HG02870 (cell line): Measurements from ENCODE around the gene PPM1H.

ENCODE experiments used
- ATAC-seq: cut with Tn5 transposase; IDR thresholded peaks from one replicate; pipeline ENCODE4 v1.9.1; 2021; ENCODE audit warnings: mild to moderate bottlenecking, moderate library complexity; ENCODE audit not compliant: unreplicated experiment

The PPM1H gene

DNA sequence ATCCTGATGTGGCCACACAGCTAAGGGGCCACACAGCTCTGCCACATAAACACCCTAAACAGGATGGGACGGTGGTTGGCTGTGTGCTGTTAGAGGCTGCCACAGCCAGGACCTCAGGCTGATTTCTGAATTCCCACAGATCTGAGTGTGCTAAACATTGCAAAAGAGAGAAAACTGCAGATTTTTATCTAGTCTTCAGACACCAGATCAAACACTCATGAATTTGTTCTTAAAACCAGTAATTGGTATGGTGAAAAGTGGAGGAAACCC, 277.7 kb downstream of the PPM1H start:
- no peak for ATAC-seq

DNA sequence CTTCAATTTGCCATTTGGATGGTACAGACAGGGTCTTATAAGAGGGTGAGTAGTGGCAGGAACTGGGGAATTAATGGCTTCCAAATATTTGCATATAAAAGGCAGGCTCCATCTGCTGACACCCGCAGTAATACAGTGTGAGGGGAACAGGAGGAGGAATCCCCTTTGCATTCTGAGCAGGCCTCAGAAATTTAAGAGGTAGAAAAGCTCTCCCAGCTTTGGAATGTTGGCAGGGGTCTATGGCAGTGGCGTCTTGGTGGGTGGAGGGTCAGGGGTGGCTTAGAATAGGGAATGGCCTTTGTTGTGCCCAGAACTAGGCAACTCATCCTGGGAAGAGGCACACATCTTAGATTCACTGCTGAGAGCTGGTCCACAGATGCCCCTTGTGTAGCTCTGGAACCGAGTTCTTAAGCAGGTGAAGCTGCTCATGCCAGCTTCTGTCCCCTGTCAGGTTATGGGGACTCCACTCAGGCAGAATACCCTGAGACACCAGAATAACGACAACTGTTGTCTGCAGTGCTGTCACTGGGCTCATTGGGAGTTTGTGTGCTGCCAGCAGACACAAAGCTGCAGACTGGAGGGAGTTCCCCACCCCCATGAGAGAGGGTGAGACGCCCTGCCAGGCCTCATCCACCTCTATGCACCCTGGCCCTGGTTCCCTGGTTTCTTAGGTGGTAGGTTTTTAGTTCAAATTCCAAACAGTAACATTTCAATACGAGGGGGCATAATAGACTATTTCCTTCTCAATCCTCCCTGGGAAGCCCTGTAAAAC, 278.2 kb downstream of the PPM1H start:
- no peak for ATAC-seq

DNA sequence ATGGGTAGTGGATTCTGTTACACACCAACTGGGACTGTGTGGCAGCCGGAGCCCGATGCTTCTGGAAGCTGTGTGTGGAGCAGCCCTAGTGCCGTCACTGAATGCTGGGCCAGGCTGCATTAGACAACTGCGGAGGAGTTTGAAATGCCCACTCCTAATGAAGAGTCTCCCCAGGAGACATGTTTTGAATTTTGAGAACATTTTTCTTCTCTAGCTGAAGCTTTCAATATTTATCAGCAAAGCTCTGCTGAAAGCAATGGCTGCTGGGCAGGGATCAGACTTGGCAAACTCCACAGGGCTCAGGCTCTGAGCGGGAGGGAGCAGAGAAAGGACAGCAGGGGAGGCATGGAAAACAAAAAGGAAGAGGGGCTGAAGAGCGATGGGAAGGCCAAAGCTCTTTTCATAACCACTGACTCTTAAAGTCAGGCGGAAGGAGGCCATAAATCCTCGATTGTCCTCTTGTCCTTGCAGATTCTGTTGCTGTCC, 279.2 kb downstream of the PPM1H start:
- ATAC-seq, result no peak

DNA sequence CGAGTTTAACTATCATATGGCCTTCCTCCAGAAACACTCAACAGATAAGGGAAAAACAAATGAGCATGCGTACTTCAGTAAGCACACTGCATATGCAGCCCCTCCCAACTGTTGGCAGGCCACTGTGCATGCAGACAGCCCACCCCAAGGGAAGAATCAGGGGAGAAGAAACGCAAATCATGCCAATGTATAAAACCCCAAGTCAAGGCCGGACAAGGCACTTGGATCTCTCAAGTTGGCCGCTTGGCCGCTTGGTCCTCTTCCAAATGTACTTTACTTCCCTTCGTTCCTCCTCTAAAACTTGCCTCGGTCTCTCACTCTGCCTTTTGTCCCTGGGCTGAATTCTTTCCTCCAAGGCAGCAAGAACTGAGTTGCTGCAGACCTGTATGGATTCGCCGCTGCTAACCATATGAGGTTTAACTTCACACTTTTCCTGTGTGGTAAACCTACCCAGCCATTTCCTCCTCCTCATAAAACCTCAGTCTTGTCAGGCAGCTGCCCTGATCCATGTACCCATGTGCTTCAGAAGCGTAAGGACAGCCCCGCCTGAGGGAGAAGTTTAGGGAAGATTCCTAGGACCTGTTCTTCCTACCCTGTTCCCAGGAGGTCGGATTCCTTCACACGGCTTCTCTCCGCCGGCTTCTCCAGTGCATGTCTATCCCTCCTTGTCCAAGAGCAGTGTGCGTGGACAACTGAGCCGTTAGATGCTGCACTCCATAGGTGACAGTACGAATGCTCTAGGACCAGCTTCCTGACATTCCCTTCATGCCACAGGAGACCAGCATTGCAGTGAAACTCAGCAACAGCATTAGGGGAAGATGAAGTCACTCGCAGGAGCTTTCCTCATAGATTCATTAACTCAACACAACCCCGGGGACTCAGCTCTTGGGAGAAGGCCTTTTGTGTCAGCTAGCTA, 280.4 kb downstream of the PPM1H start:
- ATAC-seq, result no peak

DNA sequence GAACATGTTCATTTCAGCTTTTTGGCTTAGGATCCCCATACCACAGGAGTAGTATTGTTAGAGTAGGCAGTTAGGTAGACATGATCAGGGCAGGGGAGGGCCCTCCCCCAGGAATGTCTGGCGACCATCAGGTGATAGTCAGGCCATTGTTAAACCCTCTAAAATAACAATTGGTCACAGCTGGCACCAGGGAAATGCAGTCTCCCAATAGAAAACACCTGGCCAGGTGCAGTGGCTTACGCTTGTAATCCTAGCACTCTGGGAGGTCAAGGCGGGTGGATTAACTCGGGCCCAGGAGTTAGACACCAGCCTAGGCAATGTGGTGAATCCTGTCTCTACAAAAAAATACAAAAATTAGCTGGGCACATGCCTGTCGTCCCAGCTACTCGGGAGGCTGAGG, 281.2 kb downstream of the PPM1H start:
- ATAC-seq, result no peak

DNA sequence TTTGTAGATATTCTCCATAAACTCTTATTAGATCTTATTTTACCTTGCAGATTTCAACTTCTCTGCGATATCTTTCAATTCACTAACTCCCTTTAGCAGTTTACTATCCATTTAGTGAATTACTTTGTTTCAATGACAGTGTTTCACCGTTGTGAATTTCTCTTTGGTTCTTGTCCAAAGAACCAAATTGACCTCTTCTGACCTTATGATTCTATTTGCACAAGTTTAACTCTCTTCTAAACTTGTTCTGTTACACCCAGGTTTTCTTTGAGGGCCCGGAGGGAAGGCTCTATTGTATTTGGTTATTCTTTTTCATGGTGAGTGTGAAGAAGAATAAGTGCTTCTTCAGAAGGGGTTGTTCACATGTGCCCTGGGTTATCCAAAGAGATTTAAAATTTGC, 281.6 kb downstream of the PPM1H start:
- no peak for ATAC-seq

DNA sequence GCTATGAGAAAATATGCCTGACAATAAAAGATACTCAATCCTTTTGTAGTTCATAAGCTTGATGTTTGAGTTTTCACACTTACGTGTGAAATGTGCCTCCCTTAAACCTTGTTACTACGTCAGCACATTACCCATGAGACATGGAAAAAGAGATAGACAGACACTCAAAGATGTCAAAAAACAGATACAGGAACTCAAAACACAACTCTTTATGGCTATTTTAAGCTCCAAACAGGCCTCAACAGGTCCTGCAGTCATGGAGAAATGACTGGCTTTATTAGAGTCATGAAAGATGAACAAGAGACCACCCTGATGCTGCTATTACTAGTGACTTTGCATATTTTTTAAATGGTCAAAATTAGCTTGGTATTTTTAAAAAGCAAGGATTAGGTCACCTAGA, 283.8 kb downstream of the PPM1H start:
- ATAC-seq, result no peak

DNA sequence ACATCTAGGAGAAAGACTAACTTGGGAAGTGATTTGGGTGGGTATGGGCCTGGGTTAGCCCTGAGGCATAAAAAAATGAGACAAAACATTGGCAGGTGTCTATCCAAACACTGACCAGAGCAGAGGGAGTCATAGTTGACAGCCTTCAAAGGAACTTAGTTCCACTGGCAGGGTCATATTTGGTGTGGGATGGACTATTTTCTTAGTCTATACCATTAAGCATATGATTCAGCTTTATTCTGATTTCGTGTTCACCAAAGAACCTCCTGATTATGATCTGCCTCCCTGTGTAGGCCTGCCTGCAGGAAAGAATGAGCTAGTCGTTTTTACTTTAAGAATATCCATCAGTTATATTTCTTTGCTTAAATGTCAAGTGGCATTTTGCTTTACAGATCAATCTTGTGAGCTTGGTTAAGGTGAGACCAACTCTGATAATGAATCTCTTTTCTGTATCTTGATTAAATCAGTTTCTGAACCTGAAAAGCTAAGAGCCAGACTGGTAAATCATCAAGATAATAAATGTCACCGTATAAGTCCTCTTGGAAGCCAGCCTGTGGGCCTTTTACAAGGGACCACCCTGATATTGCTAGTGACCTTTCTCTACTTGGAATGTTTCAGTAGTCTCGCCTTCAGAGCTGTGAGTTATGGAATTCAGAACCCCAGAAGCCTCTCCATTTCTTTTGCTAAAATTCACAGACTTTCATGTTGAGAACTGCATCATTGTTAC, 285.4 kb downstream of the PPM1H start:
- no peak for ATAC-seq

DNA sequence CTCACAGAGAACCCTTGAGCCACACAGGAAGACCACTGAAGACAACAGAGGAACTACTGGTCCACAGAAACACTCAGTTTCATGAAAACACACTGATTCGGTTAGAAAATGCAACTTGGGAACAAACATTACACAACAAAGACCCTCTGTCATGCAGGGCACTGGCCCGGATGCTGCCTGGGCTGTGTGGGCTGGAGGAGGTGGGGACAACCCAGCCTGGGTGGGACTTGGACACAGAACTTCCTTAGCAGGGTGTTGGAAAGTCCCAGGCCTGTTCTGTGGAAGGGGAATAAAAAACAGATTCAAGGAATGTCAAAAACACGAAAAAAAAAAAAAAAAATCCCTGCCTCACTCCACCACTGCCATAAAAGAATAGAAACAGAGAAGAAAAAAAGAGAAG, 287.4 kb downstream of the PPM1H start:
- ATAC-seq, result no peak

DNA sequence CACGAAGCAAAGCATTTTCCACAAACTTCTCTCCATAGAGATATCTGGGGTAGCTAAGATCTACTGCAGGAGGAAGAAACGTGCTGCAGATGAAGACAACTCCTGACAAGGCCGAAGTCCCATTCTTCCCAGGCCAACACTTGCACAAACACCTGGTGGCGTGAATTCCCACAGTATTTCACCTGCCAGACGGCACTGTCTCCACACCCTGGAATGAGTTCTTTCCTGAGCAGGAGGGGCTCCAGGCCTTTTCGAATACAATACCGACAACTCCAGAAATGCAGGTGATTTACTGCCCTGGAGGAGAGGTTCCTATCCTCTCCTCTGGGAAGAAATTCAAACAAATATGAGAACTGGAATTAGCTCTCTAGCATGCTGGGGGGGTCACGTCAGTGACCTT, 288.4 kb downstream of the PPM1H start:
- no peak for ATAC-seq

DNA sequence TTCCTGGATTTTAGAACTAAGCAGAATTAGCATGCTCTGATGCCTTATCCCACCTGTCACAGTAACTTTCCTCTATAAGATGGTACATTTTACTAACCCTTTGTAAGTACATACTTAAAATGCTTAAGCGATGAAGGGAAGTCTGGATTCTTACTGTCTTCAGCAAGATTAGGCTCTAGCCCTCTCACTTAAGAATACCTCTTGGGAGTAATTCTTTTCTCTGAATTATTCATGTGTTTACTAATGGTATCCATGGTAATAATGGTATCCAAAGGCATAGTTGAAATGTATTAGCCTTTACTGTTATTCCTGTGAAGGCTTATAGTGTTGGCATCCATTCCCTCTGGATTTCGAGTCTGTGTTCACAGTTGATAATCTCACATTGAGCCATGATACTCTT, 291.5 kb downstream of the PPM1H start:
- no peak for ATAC-seq

DNA sequence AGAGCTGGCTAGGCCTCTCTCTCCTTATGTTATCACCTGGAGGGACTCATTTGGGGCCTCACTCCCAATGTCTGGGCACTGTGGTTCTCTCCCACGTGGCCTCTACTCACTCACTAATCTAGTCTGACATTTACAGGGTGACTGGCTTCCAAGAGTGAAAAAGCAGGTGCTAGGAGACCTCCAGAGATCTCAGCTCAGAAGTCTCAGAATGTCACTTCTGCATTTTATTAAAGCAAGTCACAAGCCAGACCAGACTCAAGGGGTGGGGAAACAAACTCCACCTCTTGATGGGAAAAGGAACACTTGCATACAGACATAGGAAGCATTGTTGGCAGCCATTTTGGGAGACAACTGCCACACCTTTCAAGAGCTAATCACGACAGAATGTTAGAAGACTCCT, 292.5 kb downstream of the PPM1H start:
- no peak for ATAC-seq

DNA sequence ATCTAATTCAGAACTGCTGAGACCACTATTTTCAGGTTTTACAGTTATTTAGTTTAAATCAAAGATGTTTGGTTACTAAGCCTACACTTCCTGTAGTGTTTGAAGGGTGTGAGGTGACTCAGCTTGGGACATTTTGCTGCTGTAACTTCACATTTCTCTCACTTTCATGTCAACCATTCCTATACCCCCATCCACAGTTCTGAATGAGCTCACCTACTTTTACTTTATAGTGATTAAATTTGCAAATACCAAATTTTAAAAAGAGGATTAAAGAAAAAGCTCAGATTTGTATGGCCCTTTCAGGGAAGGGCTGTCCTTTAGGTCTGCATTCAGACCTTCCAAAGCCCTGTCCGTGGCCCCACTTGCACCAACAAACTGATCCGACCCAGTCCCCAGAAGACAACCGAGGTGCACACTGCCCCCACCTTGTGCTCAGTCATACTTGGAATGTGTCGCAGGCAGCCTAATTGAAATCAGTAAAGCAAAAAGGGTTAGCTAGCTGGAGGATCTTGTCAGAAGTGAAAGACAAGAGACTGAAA, 294.0 kb downstream of the PPM1H start:
- peak; percentile 97 for ATAC-seq

DNA sequence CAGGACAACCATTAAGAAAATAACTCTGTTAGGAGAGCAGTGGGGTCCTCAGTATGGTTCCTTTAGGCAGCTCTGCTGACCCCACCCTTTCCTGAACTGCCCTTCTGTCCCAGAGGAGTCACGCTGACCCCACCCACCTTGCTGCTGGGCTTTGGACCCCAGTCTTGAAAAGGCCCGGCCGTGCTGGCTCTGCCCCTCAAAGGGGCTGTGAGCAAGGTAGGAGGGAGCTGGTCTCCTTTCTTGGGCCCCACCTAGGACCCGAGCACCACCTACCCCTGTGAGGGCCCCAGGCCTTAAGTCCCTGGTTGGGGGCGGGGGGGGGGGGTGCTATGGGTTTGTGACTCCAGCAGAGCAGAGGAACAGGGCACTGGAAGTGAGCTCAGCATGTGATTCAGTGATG, 297.3 kb downstream of the PPM1H start:
- no peak for ATAC-seq

DNA sequence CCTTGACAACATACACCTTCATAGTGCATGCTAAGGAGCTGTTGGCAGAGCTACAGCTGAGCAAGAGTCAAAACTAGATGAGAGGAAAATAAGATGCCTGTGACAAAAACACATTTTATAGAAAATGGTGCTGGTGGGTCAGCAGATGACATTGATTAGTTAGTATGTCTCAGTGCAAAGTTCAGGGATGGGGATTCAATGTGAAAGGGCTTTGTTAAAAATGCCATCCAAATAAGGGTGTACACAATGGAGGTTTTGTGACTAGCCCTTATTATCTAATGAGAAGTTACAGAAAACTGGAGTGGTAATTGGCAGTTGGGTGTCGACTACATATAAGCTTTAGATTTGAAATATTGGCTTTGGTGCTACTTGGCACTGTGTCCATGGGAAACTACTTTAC, 299.3 kb downstream of the PPM1H start:
- no peak for ATAC-seq

DNA sequence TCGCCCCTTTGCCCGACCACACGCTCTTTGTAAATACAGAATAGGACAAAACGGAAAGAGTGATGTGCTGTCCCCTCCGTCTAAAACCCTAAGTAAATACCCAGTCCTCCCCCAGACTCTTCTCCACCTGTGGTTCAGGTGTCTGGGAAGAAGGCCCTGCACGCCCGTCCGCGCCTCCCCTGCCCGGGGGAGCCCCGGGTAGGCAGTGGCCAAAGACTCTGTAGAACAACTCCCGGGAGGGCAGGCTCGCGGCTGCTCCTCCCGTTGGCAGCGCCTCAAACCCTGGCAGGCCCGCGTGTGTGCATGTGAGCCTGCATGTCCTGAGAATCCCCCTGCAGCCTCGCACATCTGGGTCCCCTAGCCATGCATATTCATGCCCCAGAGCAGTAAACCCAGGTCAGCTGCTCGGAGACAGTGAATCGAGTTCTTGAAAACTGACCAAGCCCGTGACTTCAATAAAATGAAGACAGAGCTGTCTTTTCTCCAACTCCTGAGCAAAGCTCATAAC, 302.5 kb downstream of the PPM1H start:
- peak; percentile 27 for ATAC-seq

DNA sequence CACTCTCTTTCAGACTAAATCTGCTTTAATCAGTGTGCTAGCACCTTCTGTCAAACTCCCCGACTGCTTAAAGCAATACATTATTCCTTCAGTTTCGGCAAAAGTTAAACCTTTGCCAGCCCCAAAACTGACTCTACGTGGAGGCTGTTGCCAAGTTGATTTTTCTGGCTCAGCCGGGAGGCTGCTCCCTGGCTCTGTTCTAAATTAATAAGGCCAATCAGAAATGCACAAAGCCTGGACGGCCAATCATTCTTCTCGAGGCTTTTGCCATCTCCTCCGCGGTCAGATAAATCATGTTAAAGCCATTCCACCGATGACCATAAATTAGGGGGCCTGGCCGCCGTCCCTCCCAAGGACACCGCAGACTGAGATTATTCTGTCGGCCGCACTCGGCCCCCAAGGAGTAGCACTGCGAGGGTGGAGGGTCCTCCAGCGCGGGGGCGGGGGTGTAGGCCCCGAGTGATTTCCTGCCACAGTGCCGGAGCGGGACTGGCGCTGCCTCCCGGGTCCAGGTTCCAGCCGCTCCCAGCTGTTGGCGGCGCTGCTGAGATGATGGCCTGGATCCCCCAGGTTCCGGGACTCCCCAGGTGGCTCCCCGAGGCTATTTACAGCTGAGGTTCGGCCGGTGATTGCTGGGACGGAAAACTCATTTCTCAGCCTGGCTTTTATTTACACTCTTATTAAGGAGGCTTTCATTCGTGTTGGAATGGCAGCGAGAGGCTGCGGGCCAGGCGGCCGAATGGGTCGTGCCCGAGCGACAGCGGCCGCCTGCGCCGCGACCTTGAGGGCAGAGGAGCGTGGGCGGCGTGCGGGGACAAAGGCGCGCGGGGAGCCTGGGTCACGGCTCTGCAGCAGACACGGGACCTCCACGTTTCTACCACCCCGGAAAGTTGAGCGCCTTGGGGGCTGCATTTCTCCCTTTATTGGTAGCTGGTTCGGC, 303.2 kb downstream of the PPM1H start:
- peak; percentile 57 for ATAC-seq

DNA sequence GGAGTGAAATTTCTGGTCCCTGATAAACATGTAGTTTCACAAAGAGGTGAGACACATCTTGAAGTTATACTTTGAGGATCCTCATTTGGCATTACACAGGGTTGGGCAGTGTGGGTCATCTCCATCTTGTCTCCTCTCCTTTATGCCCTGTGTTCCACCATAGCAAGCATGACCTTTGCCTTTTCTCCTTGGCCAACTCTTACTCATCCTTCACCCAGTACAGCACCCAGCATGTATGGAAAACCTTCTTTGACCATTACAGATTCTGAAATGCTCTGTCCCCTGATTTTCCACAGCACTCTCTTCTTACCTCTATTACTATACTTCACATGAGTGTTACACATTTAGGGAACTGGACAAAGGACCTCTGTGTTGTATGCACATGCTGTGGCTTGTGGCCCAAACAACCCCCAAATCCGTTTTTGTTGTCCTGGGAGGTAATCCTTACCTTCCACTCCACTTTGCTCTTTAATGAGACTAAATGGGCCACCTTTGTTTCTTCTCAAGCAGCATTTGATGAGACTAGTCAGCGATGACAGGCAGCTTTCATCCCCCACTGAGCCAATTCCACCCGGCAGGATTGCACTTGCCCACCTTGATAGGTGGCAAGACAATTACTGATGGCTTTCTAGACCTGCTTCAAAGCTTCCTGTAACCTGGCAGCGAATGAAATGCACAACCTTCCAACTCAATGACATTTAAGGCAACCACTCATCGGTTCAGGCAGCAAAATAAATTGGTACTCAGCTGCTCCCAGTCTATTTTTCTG, 304.8 kb downstream of the PPM1H start:
- no peak for ATAC-seq

DNA sequence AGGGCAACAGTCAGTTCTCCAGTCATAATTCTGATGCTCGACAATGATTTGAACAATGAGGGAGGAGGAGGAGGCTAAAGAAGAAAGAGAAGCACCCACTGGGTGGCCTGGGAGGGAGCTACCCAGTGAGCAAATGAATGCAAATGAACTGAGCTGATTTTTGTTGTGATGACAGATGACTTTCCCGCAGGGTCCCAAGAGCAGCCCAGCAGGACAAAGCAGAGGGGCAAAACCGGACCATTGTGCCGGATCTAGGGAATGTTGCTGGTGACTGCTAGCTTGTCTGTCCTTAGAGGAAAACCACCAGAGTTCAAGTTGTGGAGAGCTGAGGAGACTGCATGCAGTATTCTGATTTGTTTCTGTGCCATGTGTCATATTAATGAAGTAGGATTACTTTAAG, 305.5 kb downstream of the PPM1H start:
- ATAC-seq, result no peak
